Renal pelvis (tissue), 4 donors: ENCODE measurements around the gene YIPF4. TPM values are rescaled to one million over a fixed set of nuclear protein-coding genes. Genes with fewer than 3 reads are reported as not detected.
"Not testable (repeated sequence)": the region's sequence is repeated elsewhere in the genome, so short reads cannot be mapped to it uniquely, and the experiment has no call there.

Source experiments
- DNase-seq: peaks from one replicate; pipeline ENCODE4 v3.0.0-alpha.2; 2013
- polyA plus RNA-seq, 3 donors: library from polyadenylated mRNA; unstranded; fragments of 120-200 nt; gene quantifications; one replicate each; pipeline ENCODE4 v1.2.1, GENCODE V29; 2013; ENCODE audit not compliant: insufficient read length in 3 of 3

Gene YIPF4
- polyA plus RNA-seq, 3 donors: 53.0 to 72.3 (median 66.8) TPM

DNA sequence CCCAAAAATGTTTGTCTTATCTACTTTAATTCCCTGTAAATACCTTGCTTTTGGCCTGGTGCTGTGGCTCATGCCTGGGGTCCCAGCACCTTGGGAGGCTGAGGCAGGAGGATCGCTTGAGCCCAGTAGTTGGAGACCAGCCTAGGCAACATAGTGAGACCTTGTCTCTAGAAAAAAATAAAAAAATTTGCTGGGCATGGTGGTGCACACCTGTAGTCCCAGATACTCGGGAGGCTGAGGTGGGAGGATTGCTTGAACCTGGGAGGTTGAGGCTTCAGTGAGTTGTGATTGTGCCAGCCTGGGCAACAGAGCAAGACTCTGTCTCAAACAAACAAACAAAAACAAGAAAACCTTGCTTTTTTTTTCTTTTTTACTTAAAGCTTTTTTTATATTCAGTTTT is 85.3 kb downstream of the YIPF4 start:
- not testable (repeated sequence) for DNase-seq

GRCh38 chr2:32363597-32363996 is 85.9 kb downstream of the YIPF4 start:
- DNase-seq: no peak

GRCh38 chr2:32364290-32364689 is 86.6 kb downstream of the YIPF4 start:
- not testable (repeated sequence) for DNase-seq

- not testable (repeated sequence) for DNase-seq
Observed at GRCh38 chr2:32365679-32366078, 88.0 kb downstream of the YIPF4 start.

Other genes with a start within 250 kb of the YIPF4 start
- gene DPY30, start 238.1 kb upstream of the YIPF4 start, polyA plus RNA-seq: 100 to 1,000 TPM in 1 of 3 donors, 10 to 100 TPM in 2; 93.4 to 104 (median 99.4) TPM
- 10 to 100 TPM; 25.2 to 28.8 (median 27.7) TPM for gene SPAST, start 214.3 kb upstream of the YIPF4 start, polyA plus RNA-seq
- 10 to 100 TPM; 20.7 to 28.7 (median 26.7) TPM for gene SLC30A6, start 112.0 kb upstream of the YIPF4 start, polyA plus RNA-seq
- gene NLRC4, start 13.0 kb upstream of the YIPF4 start, polyA plus RNA-seq: 1 to 10 TPM in 2 of 3 donors, under 1 TPM in 1; 0.98 to 1.2 (median 1.2) TPM
- gene BIRC6, start 79.1 kb downstream of the YIPF4 start, polyA plus RNA-seq: 10 to 100 TPM; 63.8 to 90.4 (median 74.4) TPM